GM10248 (cell line): ENCODE results near the gene NAT16.

Experiments
- CTCF ChIA-PET: fragments of 300-600 bp; sonication (Branson Sonifier 250); formaldehyde crosslinking; extraction: SDS; loops from one replicate; lab custom pipeline; 2021; ENCODE audit warnings: antibody characterized with exemption; lab: Yijun Ruan, JAX
- POLR2A ChIA-PET: fragments of 350-650 bp; sonication (Branson Sonifier 250); formaldehyde crosslinking; extraction: SDS; loops from one replicate; lab custom pipeline; 2020; ENCODE audit warnings: antibody characterized with exemption; lab: Yijun Ruan, JAX
- DNase-seq: peaks from one replicate; pipeline ENCODE4 v3.0.0; 2012; ENCODE audit errors: extremely low spot score
- TF ChIP-seq, protein P1 (sequence below): IDR thresholded peaks from 2 replicates; pipeline ENCODE4 v1.5.1; 2012; ENCODE audit warnings: mild to moderate bottlenecking, low read depth; ENCODE audit errors: extremely low read depth, missing control alignments, control extremely low read depth

NAT16 gene

DNA sequence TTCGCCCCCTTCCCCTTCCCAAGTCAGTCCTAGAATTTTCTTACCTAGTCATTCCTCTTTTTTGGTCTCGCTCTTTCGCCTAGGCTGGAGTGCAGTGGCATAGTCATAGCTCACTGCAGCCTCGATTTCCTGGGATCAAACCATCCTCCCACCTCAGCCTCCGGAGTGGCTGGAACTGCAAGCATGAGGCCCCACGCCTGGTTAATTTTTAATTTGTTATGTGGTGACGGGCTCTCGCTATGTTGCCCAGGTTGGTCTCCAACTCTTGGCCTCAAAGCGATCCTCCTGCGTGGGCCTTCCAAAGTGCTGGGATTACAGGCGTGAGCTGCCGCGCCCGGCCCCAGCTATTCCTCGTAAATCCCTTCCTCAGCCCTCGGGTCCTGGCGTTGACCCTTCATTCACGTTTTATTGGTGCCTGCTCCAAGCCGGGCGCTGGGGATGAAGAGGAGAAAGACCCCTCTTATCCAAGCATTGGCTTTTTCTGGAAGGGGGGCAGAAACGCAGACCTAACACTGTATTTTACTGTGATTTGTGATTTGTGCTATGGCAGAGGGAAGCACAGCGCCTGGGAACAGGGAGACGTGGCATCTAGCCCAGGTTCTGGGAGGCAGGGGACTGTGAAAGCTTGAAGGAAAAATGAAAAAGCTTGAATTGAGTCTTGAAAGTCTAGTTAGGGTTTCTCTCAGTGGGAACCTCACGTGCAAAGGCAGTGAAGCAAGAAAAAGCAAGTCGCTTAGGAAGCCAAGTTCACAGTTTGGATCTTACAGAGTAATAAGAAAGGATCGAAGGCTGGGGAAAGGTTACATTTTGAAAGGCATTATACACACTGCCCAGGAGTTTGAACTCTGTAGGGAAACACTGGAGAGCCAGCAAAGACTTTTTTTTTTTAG is 38.4 kb upstream of the NAT16 start:
- no peak for DNase-seq
- CTCF ChIA-PET: interaction anchor here (1.1 to 5.7 kb wide), 16 partner anchors 9 to 85 kb away, joined by 3 to 68 read pairs (median 5); partner anchors contain the start of gene FIS1
- POLR2A ChIA-PET: interaction anchor here (0.8 to 1.5 kb wide), 4 partner anchors 8 to 344 kb away, joined by 3 to 6 read pairs (median 4); partner anchors contain the start of genes CLDN15 and SRRT
- TF ChIP-seq, protein P1, sequence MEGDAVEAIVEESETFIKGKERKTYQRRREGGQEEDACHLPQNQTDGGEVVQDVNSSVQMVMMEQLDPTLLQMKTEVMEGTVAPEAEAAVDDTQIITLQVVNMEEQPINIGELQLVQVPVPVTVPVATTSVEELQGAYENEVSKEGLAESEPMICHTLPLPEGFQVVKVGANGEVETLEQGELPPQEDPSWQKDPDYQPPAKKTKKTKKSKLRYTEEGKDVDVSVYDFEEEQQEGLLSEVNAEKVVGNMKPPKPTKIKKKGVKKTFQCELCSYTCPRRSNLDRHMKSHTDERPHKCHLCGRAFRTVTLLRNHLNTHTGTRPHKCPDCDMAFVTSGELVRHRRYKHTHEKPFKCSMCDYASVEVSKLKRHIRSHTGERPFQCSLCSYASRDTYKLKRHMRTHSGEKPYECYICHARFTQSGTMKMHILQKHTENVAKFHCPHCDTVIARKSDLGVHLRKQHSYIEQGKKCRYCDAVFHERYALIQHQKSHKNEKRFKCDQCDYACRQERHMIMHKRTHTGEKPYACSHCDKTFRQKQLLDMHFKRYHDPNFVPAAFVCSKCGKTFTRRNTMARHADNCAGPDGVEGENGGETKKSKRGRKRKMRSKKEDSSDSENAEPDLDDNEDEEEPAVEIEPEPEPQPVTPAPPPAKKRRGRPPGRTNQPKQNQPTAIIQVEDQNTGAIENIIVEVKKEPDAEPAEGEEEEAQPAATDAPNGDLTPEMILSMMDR: no peak

DNA sequence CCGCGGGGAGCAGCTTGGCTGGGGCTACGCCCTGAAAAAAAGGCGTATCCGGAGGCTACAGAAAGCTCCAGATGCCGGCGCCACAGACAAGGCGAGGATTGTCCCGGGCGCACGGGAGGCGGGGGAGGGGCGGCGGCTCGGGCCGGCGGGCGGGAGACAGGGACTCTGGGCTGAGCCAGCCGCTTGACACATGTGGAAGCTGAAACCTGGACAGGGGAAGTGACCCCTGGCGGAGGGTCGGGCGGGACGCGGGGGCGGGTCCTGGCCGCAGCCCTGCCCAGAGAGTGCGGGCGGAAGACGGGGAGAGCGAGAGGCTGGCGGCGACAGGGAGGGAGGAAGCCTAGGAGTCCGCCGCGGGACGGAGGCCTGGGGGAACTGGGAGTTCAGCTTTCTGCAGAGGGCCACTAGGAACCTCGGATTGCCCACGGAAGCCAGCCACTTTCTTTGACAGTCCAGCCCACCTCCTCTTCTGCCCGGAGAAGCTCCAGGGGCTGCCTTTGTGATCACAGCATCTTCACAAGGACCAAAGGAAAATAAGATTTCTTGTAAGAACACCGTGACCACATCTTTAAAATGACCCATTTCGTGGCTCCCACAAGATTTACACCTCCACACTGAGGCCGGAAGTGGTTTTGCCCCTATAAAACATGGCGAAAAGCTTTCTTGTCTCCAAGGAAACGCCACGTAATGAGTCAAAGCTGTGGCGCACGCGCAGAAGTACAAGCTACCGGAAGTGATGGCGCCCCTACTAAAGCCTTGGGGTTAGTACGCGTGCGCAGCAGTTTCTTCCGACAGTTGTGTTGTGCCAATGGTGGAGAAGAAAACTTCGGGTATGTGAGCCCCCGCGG is 37.5 kb upstream of the NAT16 start, which contains the start of the genes PLOD3 and ZNHIT1:
TSS of gene PLOD3 (minus strand) at position 194 of the 848 bp plus-strand sequence. CDS start 307 bp downstream, outside the sequence.
TSS of gene ZNHIT1 (plus strand) at position 778 of the 848 bp plus-strand sequence. CDS start at position 809, 31 bp downstream.
- CTCF ChIA-PET: interaction anchor here (1.1 to 5.7 kb wide), 18 partner anchors 8 to 84 kb away, joined by 3 to 68 read pairs (median 4); partner anchors contain the start of gene FIS1

DNA sequence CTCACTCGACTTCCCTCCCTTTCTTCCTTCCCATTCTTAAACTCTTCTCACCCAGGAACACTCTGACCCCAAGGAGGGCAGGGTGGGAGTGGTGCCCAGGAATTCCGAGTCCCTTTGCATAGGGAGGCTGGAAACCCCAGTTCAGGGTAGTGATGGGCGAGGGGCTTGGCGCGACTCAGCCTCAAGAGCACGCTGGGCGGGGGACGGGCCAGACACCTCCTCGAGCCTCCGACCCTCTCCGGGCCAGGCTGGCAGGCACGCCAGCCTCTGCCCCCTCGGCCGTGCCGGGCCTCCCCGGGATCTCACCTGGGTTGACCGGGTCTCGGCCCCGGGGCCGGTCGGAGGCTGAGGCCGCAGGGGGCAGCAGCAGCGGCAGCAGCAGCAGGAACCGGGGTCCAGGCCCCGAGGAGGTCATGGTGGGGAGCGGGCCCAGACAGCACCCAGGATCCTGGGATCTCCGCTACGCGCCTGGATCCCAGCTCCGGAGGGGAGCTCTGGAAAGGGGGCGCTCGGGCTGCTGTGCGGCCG is 36.8 kb upstream of the NAT16 start:
- no peak for DNase-seq
- CTCF ChIA-PET: interaction anchor here (1.1 to 5.7 kb wide), 14 partner anchors 8 to 79 kb away, joined by 3 to 68 read pairs (median 4); partner anchors contain the start of gene FIS1
- POLR2A ChIA-PET: interaction anchor here (1.5 kb wide), 1 partner anchor 27 kb away, joined by 6 read pairs; no protein-coding TSS in a partner anchor
- TF ChIP-seq, protein P1: no peak

More for the DNA sequence above, 37.5 kb upstream of the NAT16 start, which contains the start of the genes PLOD3 and ZNHIT1:
- TF ChIP-seq, protein P1: peak; percentile 15
- POLR2A ChIA-PET: interaction anchor here (0.5 to 1.5 kb wide), 5 partner anchors 9 to 343 kb away, joined by 3 to 6 read pairs (median 3); partner anchors contain the start of genes CLDN15 and SRRT
- peak; percentile 99 for DNase-seq

DNA sequence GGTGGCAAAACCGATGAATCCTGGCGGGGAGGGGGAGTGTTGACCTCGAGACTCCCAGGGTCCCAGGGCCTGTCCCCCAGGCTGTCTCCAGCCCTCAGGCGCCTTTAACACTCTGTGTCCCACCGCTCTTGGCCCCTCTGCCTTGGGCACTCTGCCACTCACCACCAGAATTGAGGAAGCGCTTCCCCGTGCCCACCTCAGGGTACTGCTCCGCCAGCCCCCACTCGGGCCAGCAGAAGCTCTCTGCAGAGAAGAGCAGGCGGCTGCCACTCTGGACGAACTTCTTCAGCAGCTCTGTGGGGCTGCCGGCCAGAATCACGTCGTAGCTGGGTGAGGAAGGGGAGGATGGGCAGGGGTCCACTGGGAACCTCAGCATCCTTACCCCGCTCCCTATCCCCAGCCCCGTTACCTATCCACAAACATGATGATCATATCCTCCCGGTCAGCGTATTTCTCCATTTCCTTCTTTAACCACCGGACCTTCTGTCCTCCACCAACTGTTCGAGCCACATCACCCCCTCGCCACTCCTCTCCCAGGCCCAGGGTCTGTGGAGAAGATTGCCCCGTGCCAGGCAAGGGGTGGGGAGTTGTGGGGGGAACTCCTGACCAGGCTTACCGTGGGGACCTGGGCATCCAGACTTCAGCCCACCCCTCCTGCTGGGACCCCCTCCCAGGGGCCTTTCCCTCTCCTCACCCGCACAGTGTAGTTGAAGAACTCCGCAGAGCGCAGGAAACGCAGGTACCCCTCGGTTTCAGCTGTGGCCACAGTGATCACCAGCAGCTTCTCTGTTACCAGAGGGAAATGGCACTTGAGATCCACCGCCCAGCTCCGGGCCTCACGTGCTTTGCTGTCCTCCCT is 36.1 kb upstream of the NAT16 start:
- TF ChIP-seq, protein P1: no peak
- no peak for DNase-seq
- ChIA-PET POLR2A (no interaction called here), CTCF (interaction anchor here (1.2 to 5.7 kb wide), 7 partner anchors 9 to 72 kb away, joined by 4 to 68 read pairs (median 9); partner anchors contain the start of gene FIS1)

DNA sequence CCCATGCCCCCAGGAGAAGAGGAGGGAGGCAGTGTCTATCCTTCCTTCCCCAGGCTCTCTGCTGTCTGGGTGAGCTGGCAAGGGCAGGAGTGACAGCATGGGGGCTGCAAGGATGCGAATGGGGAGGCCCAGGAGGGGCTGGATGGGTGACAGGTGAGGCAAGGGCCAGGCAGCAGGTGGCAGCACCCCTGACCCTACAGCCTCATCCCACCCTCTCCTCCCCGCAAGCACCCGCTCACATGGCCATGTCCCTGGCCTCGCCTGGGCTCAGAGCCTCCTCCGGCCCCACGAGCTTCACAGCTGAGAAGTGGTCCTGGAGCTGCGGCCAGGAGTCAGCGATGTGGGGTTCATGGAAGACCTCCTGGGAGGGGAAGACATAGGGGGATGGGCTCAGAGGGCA is 31.9 kb upstream of the NAT16 start:
- TF ChIP-seq, protein P1: no peak
- DNase-seq: no peak
- ChIA-PET CTCF (interaction anchor here (1.3 to 2.1 kb wide), 2 partner anchors 19 to 68 kb away, joined by 3 to 4 read pairs; no protein-coding TSS in a partner anchor), POLR2A (no interaction called here)
